Colonic mucosa (tissue), 4 donors: Measurements from ENCODE around the gene DNAJB12. TPM values are rescaled to one million over a fixed set of nuclear protein-coding genes. Genes with fewer than 3 reads are reported as not detected.

Experiments used
- DNase-seq: peaks from one replicate; pipeline ENCODE4 v3.0.0-alpha.2; 2020
- H3K27ac ChIP-seq: fragments of 200-600 bp; one replicate; pipeline ENCODE4 v1.8.0; 2021
- H3K27me3 ChIP-seq: fragments of 200-600 bp; one replicate; pipeline ENCODE4 v1.8.0; 2021
- H3K36me3 ChIP-seq: fragments of 200-600 bp; one replicate; pipeline ENCODE4 v1.8.0; 2021
- H3K4me1 ChIP-seq: fragments of 200-600 bp; one replicate; pipeline ENCODE4 v1.8.0; 2021; ENCODE audit warnings: mild to moderate bottlenecking
- H3K4me3 ChIP-seq: fragments of 200-600 bp; one replicate; pipeline ENCODE4 v1.8.0; 2021
- H3K9ac ChIP-seq, 2 donors: one replicate each; pipeline ENCODE4 v1.7.0; 2013; ENCODE audit warnings: control low read depth in 2 of 2, low read depth in 2 of 2, low read length in 2 of 2
- H3K9me3 ChIP-seq: fragments of 200-600 bp; one replicate; pipeline ENCODE4 v1.8.0; 2021
- CTCF ChIP-seq: fragments of 200-600 bp; IDR thresholded peaks from one replicate; pipeline ENCODE4 v1.8.0; 2022; ENCODE audit warnings: antibody characterized with exemption, mild to moderate bottlenecking
- intact Hi-C: fragments of 100-400 bp; cut with DNase I; formaldehyde crosslinking; loops from one replicate; pipeline ENCODE4 v1.14.1; 2022
- total RNA-seq, 2 donors: library from RNA; stranded (reverse); fragmentation: NEBNext Ultra II Directional in 1 of 2; extraction: Animal tissue kit (Norgen Biotek cat#: 25700) in 1 of 2; gene quantifications; one replicate each; pipeline ENCODE4 v1.2.1, GENCODE V29; 2021
- donor health status: healthy.
- donor health status: DM: no; HTN: no; CAD: no.
- donor health status: DM: no; HTN: no; CAD: no.

The DNAJB12 gene
- total RNA-seq, 2 donors from 2014 or later, result 29.4 to 37.9 TPM

- Histone ChIP-seq H3K36me3 (no peaks in the 10 kb centered on the region), H3K27ac (no peak overlapping the region), H3K27me3 (no peaks in the 10 kb centered on the region), H3K4me3 (no peak overlapping the region), H3K4me1 (peaks cover 18% of the 10 kb centered on the region), H3K9me3 (no peaks in the 10 kb centered on the region), H3K9ac (no peak overlapping the region)
- no peak for DNase-seq
- intact Hi-C loops, result loop anchor here (5.0 kb wide), 1 partner anchor 46 kb away; no protein-coding TSS in a partner anchor
- TF ChIP-seq CTCF, result no peak
These were observed 30.9 kb downstream of the DNAJB12 start for GRCh38 chr10:72323771-72324191.

- H3K9me3 ChIP-seq, result no peaks in the 10 kb centered on the region
- no peak overlapping the region for H3K9ac ChIP-seq
- no peak overlapping the region for H3K4me3 ChIP-seq
- H3K27me3 ChIP-seq, result no peaks in the 10 kb centered on the region
- peaks cover 20% of the 10 kb centered on the region for H3K4me1 ChIP-seq
- H3K27ac ChIP-seq, result no peak overlapping the region
- DNase-seq, result no peak
- TF ChIP-seq CTCF, result no peak
- no peaks in the 10 kb centered on the region for H3K36me3 ChIP-seq
- intact Hi-C loops, result loop anchor here (5.0 kb wide), 1 partner anchor 46 kb away; no protein-coding TSS in a partner anchor
These were observed 31.5 kb downstream of the DNAJB12 start for GRCh38 chr10:72323108-72323749.

- intact Hi-C loops, result loop anchor here (5.0 kb wide), 1 partner anchor 45 kb away; no protein-coding TSS in a partner anchor
- no peak overlapping the region for H3K9ac ChIP-seq
- H3K27me3 ChIP-seq, result no peaks in the 10 kb centered on the region
- no peak overlapping the region for H3K27ac ChIP-seq
- no peak for TF ChIP-seq CTCF
- H3K4me3 ChIP-seq, result no peak overlapping the region
- no peaks in the 10 kb centered on the region for H3K9me3 ChIP-seq
- DNase-seq, result no peak
- H3K4me1 ChIP-seq, result peaks cover 20% of the 10 kb centered on the region
- no peaks in the 10 kb centered on the region for H3K36me3 ChIP-seq
These were observed 32.2 kb downstream of the DNAJB12 start for GRCh38 chr10:72322280-72323058.

GRCh38 chr10:72322030-72322279, 32.8 kb downstream of the DNAJB12 start:
- intact Hi-C loops, result loop anchor here (5.0 kb wide), 1 partner anchor 45 kb away; no protein-coding TSS in a partner anchor
- Histone ChIP-seq H3K9me3 (no peaks in the 10 kb centered on the region), H3K9ac (no peak overlapping the region), H3K4me3 (no peak overlapping the region), H3K27me3 (no peaks in the 10 kb centered on the region), H3K27ac (no peak overlapping the region), H3K36me3 (no peaks in the 10 kb centered on the region), H3K4me1 (peaks cover 20% of the 10 kb centered on the region)
- no peak for DNase-seq
- TF ChIP-seq CTCF, result no peak

GRCh38 chr10:72321248-72322029, 33.3 kb downstream of the DNAJB12 start:
- peak overlapping the region; percentile 62 to 80 for H3K9ac ChIP-seq
- H3K27me3 ChIP-seq, result no peaks in the 10 kb centered on the region
- no peaks in the 10 kb centered on the region for H3K36me3 ChIP-seq
- peak overlapping the region; percentile 81 for H3K27ac ChIP-seq
- H3K4me1 ChIP-seq, result peaks cover 25% of the 10 kb centered on the region
- no peak overlapping the region for H3K4me3 ChIP-seq
- TF ChIP-seq CTCF, result no peak
- H3K9me3 ChIP-seq, result no peaks in the 10 kb centered on the region
- intact Hi-C loops, result loop anchor here (5.0 kb wide), 1 partner anchor 44 kb away; no protein-coding TSS in a partner anchor
- no peak for DNase-seq
